IMR-90 (cell line): ENCODE results near the gene MYD88. TPM values are rescaled to one million over a fixed set of nuclear protein-coding genes. Genes with fewer than 3 reads are reported as not detected.
A peak's percentile ranks its signal among the peaks of the same experiment; 100 is the strongest.

ENCODE experiments used
- ATAC-seq: fragments of 200-7000 bp; cut with Tn5 transposase; 2 replicates; pipeline ENCODE4 v1.9.1; 2020; ENCODE audit warnings: low read depth, mild to moderate bottlenecking, moderate library complexity
- BruUV-seq: library from RNA; stranded (reverse); fragments of 400-500 nt; replicated peaks from 2 replicates; lab custom pipeline; 2021; lab: Mats Ljungman, UMichigan
- CTCF ChIA-PET: fragments of 300-600 bp; formaldehyde crosslinking; extraction: SDS; loops from one replicate; lab custom pipeline; 2021; ENCODE audit warnings: antibody characterized with exemption; lab: Yijun Ruan, JAX
- POLR2A ChIA-PET: fragments of 300-600 bp; sonication (Branson Sonifier 250); formaldehyde crosslinking; loops from one replicate; lab custom pipeline; 2022; ENCODE audit warnings: antibody characterized with exemption; ENCODE audit not compliant: unreplicated experiment; lab: Charles Lee
- DNase-seq: peaks from one replicate; pipeline ENCODE4 v3.0.0; 2013
- H2AFZ ChIP-seq: replicated peaks from 2 replicates; pipeline ENCODE3; 2013; ENCODE audit warnings: low read length, mild to moderate bottlenecking; ENCODE audit not compliant: poor library complexity
- H2AK5ac ChIP-seq: 2 replicates; pipeline ENCODE4 v1.6.1; 2013; ENCODE audit warnings: low read depth, low read length, inconsistent platforms
- H2AK9ac ChIP-seq: replicated peaks from 2 replicates; pipeline ENCODE3; 2013; ENCODE audit warnings: mild to moderate bottlenecking, low read depth, low read length, moderate library complexity; ENCODE audit not compliant: poor library complexity
- H2BK120ac ChIP-seq: 2 replicates; pipeline ENCODE4 v1.6.1; 2013; ENCODE audit warnings: low read depth, low read length, inconsistent platforms
- H2BK15ac ChIP-seq: 3 replicates; pipeline ENCODE4 v1.6.1; 2013; ENCODE audit warnings: low read depth, low read length, inconsistent platforms
- H2BK20ac ChIP-seq: 2 replicates; pipeline ENCODE4 v1.6.1; 2013; ENCODE audit warnings: low read depth, mild to moderate bottlenecking, inconsistent platforms, low read length, moderate library complexity
- H2BK5ac ChIP-seq: 2 replicates; pipeline ENCODE4 v1.6.1; 2013; ENCODE audit warnings: mild to moderate bottlenecking, low read depth, low read length, inconsistent platforms; ENCODE audit not compliant: poor library complexity, severe bottlenecking
- H3K14ac ChIP-seq: replicated peaks from 2 replicates; pipeline ENCODE4 v1.6.1; 2013; ENCODE audit warnings: low read depth, low read length, inconsistent platforms
- H3K18ac ChIP-seq: 2 replicates; pipeline ENCODE4 v1.6.1; 2013; ENCODE audit warnings: low read depth, low read length, control low read depth
- H3K23ac ChIP-seq: 2 replicates; pipeline ENCODE4 v1.6.1; 2013; ENCODE audit warnings: low read depth, low read length, inconsistent platforms
- H3K27ac ChIP-seq: 2 replicates; pipeline ENCODE4 v1.5.1; 2013; ENCODE audit warnings: mild to moderate bottlenecking, control low read depth, low read length; ENCODE audit not compliant: insufficient read depth
- H3K27me3 ChIP-seq: 2 replicates; pipeline ENCODE4 v1.6.1; 2013; ENCODE audit warnings: low read length; ENCODE audit not compliant: control insufficient read depth, insufficient read depth
- H3K36me3 ChIP-seq: 2 replicates; pipeline ENCODE4 v1.6.1; 2013; ENCODE audit warnings: low read length, mixed read lengths; ENCODE audit not compliant: control insufficient read depth, insufficient read depth
- H3K4ac ChIP-seq: 2 replicates; pipeline ENCODE4 v1.6.1; 2013; ENCODE audit warnings: low read depth, low read length, inconsistent platforms
- H3K4me1 ChIP-seq: 2 replicates; pipeline ENCODE4 v1.6.1; 2013; ENCODE audit warnings: low read length, mixed read lengths; ENCODE audit not compliant: control insufficient read depth, insufficient read depth
- H3K4me2 ChIP-seq: 2 replicates; pipeline ENCODE4 v1.6.1; 2013; ENCODE audit warnings: low read depth, mild to moderate bottlenecking, control low read depth, low read length, moderate library complexity
- H3K4me3 ChIP-seq: 2 replicates; pipeline ENCODE4 v1.5.1; 2013; ENCODE audit warnings: low read depth, mild to moderate bottlenecking, control low read depth, low read length, moderate library complexity; ENCODE audit not compliant: insufficient read depth
- H3K56ac ChIP-seq: 2 replicates; pipeline ENCODE4 v1.6.1; 2013; ENCODE audit warnings: low read length, inconsistent platforms; ENCODE audit not compliant: insufficient read depth; ENCODE audit errors: extremely low read depth
- H3K79me1 ChIP-seq, 2 experiments: 2 replicates each; pipeline ENCODE4 v1.6.1; 2013; ENCODE audit warnings: low read length in 2 of 2, inconsistent platforms in 1 of 2, low read depth in 1 of 2
- H3K9ac ChIP-seq: 2 replicates; pipeline ENCODE4 v1.6.1; 2013; ENCODE audit warnings: low read depth, low read length, control low read depth
- H3K9me1 ChIP-seq: 2 replicates; pipeline ENCODE4 v1.6.1; 2013; ENCODE audit warnings: low read length, inconsistent platforms; ENCODE audit not compliant: insufficient read depth
- H3K9me3 ChIP-seq: 2 replicates; pipeline ENCODE4 v1.6.1; 2013; ENCODE audit warnings: low read length; ENCODE audit not compliant: control insufficient read depth, insufficient read depth
- H4K20me1 ChIP-seq: 2 replicates; pipeline ENCODE4 v1.6.1; 2013; ENCODE audit warnings: low read length, inconsistent platforms; ENCODE audit not compliant: insufficient read depth
- H4K5ac ChIP-seq: 2 replicates; pipeline ENCODE4 v1.6.1; 2013; ENCODE audit warnings: mild to moderate bottlenecking, low read depth, low read length, control low read depth
- H4K8ac ChIP-seq, 2 experiments: 2 replicates each; pipeline ENCODE4 v1.6.1; 2013; ENCODE audit warnings: low read depth in 2 of 2, low read length in 2 of 2, control low read depth in 1 of 2, inconsistent platforms in 1 of 2
- H4K91ac ChIP-seq: 2 replicates; pipeline ENCODE4 v1.6.1; 2013; ENCODE audit warnings: low read depth, low read length, inconsistent platforms; ENCODE audit not compliant: insufficient read depth
- BHLHE40 ChIP-seq: fragments of 150-350 bp; IDR thresholded peaks from 2 replicates; pipeline ENCODE4 v1.6.1; 2016; ENCODE audit warnings: mild to moderate bottlenecking, low read depth, low read length
- FOS ChIP-seq: fragments of 150-350 bp; IDR thresholded peaks from 2 replicates; pipeline ENCODE4 v1.6.1; 2016; ENCODE audit warnings: low read depth, low read length
- MAFK ChIP-seq: IDR thresholded peaks from 2 replicates; pipeline ENCODE4 v1.6.1; 2012; ENCODE audit warnings: low read depth, low read length, improper control_type of control experiment
- MAZ ChIP-seq: IDR thresholded peaks from 2 replicates; pipeline ENCODE4 v1.6.1; 2012; ENCODE audit warnings: low read depth, mild to moderate bottlenecking, low read length, improper control_type of control experiment, moderate library complexity, borderline replicate concordance
- MXI1 ChIP-seq: IDR thresholded peaks from 2 replicates; pipeline ENCODE4 v1.6.1; 2012; ENCODE audit warnings: low read depth, mild to moderate bottlenecking, low read length, moderate library complexity, borderline replicate concordance
- NFE2L2 ChIP-seq: fragments of 150-350 bp; IDR thresholded peaks from 2 replicates; pipeline ENCODE4 v1.6.1; 2016; ENCODE audit warnings: low read depth, mild to moderate bottlenecking, low read length
- POLR2A ChIP-seq: IDR thresholded peaks from 2 replicates; pipeline ENCODE4 v1.6.1; 2012; ENCODE audit warnings: mild to moderate bottlenecking, low read depth, low read length
- RFX5 ChIP-seq: IDR thresholded peaks from 2 replicates; pipeline ENCODE4 v1.8.0; 2012; ENCODE audit warnings: low read depth, mild to moderate bottlenecking, low read length, moderate library complexity
- WGBS, 2 experiments: methylation state at CpG; one replicate each; pipeline versions ENCODE4 v1.1.5 to v1.1.7; 2013; ENCODE audit warnings: missing lambda C conversion rate in 2 of 2; ENCODE audit not compliant: insufficient read length in 1 of 2; ENCODE audit errors: extremely low coverage in 2 of 2; 5-methylcytosine and 5-hydroxymethylcytosine counted together
- dilution Hi-C: fragments of 300-500 bp; cut with HindIII; formaldehyde crosslinking; loops from one replicate; pipeline ENCODE4 v1.14.3; 2018; ENCODE audit warnings: low sequenced_read_pairs; ENCODE audit not compliant: unreplicated experiment
- in situ Hi-C: fragments of 300-500 bp; cut with MboI; formaldehyde crosslinking; loops from 3 replicates; pipeline ENCODE4 v1.14.3; 2019; ENCODE audit warnings: low sequenced_read_pairs, inconsistent platforms, mixed read lengths
- intact Hi-C: fragments of 100-400 bp; cut with micrococcal nuclease; formaldehyde crosslinking; loops from 2 replicates; pipeline ENCODE4 v1.10.0; 2022
- polyA plus RNA-seq, 3 experiments: library from polyadenylated mRNA; depleted of rRNA; stranded (reverse); fragments of >200 nt; gene quantifications; 2 replicates each; pipeline ENCODE4 v1.2.3, GENCODE V29; 2012; ENCODE audit warnings: low replicate concordance in 1 of 3
- total RNA-seq: library from RNA; depleted of rRNA; stranded (reverse); fragments of >200 nt; gene quantifications from 2 replicates; pipeline ENCODE4 v1.2.3, GENCODE V29; 2012
- TF ChIP-seq, protein P1 (sequence below): fragments of 150-350 bp; IDR thresholded peaks from 2 replicates; pipeline ENCODE4 v1.6.1; 2017; ENCODE audit warnings: mild to moderate bottlenecking, antibody characterized with exemption, low read length, low read depth
- TF ChIP-seq, protein P2 (sequence below): fragments of 150-350 bp; IDR thresholded peaks from 2 replicates; pipeline ENCODE4 v1.6.1; 2016; ENCODE audit warnings: low read depth, mild to moderate bottlenecking, low read length, moderate library complexity, borderline replicate concordance

The MYD88 gene
- total and polyA plus RNA-seq, 2 of the 4 experiments (the other 2 are of a cell fraction): 9.3 to 39.8 TPM

DNA sequence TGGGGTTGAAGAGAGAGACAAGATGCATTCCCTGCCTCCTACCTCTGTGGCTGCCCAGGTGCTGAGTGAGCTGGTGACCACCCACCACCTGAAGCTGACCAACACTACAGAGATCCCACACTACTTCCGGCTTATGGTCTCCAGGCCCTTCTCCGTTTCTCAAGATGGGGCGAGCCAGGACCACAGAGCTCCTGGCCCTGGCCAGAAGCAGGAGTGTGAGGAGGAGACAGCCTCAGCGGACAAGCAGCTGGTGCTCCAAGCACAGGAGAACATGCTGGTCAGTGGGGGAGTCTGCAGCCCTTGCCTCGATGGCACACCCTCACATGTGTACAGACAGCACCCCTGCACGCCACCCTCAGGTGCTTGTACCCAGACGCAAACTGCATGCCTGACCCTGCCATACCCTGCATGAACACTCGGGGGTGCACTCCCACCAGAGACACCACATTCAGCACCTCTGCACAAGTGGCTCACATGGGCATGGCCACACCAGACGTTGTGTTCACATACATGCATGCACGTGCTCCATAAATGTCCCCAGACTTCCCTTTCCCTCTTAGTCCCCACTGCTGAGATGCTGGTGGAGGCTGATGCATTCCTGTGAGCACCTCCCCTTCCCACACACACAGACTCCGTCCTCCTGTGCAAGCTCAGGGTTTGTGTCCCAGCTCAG is 20.6 kb upstream of the MYD88 start (continued):
- TF ChIP-seq MAFK: no peak

DNA sequence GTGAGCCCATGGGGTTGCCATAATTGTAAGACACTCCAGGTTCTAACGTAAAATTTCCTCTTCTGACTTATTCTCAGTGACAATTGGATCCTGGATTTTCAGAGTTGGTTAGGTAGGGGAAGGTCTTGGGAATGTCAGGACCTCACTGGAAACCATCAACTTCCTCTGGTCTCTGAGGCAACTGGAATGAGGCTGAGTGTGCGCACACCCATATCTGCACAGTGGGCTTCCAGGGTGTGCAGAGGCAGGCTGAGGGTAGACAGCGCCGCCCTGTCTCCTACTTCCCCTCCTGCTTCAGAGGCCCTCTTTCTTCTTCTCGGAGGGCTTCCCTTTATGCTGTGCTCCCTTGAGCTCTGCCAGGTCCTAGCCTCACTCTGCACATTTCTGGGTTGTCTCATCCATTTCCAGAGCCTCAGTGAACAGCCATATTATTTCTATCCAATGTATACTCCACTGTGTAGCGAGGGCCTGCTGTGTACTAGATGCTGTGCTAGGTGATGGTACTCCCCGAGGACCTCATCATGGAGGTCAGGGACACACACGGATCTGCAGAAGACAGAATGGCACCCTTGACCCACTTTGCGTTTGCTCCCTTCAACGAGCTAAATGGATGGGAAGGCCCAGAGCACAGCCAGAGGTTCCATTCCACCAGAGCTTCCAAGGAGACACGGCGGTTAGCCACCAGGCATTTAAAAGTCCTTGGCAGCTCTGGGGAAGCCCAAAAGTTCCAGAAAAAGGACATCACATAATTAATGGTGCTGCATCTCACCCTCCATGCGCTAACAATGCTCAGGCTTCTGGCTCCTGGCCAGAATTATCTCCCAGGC is 19.8 kb upstream of the MYD88 start:
- H3K56ac ChIP-seq: no peak overlapping the region
- H3K4me2 ChIP-seq: no peak overlapping the region
- 0 out of 2 replicates have a peak, but pooled peaks cover 3% of the 10 kb centered on the region for H3K9me1 ChIP-seq
- peaks cover 19% of the 10 kb centered on the region for H3K36me3 ChIP-seq
- H3K4ac ChIP-seq: no peak overlapping the region
- H3K9me3 ChIP-seq: no peaks in the 10 kb centered on the region
- H3K18ac ChIP-seq: no peak overlapping the region
- H4K91ac ChIP-seq: no peak overlapping the region
- H2BK120ac ChIP-seq: no peak overlapping the region
- no peak overlapping the region for H3K27ac ChIP-seq
- no peak overlapping the region for H3K9ac ChIP-seq
- peaks cover 6% of the 10 kb centered on the region; the same call in 1 of the 2 replicates for H3K27me3 ChIP-seq
- peak overlapping the region; percentile 61 for H2AFZ ChIP-seq
- no peaks in the 10 kb centered on the region for H4K20me1 ChIP-seq
- no peak overlapping the region for H4K8ac ChIP-seq
- no TSS peak for BruUV-seq
- in situ Hi-C loops (no loop called here), intact Hi-C loops (loop anchor here (1.0 to 2.0 kb wide), 3 partner anchors 180 to 362 kb away; partner anchors contain the start of gene XYLB), dilution Hi-C loops (no loop called here)
- H3K4me1 ChIP-seq: no peaks in the 10 kb centered on the region
- ChIA-PET CTCF (interaction anchor here (1.0 kb wide), 2 partner anchors 19 to 228 kb away, joined by 3 to 6 read pairs; partner anchors contain the start of genes ACAA1 and XYLB), POLR2A (no interaction called here)
- H3K4me3 ChIP-seq: no peak overlapping the region
- 89% methylated on average over 7 of the region's 13 CpGs; no CpG with 5 or more reads in 1 of the 2 experiments for WGBS, 2 experiments
- H2AK5ac ChIP-seq: no peak overlapping the region
- no peak overlapping the region for H2BK20ac ChIP-seq
- peak overlapping the region; percentile 50 for H2AK9ac ChIP-seq
- DNase-seq (no peak), ATAC-seq (no peak)
- no peak overlapping the region for H3K23ac ChIP-seq
- no peak overlapping the region for H2BK5ac ChIP-seq
- H3K79me1 ChIP-seq: no peaks in the 10 kb centered on the region
- H3K14ac ChIP-seq: no peak overlapping the region
- no peak overlapping the region for H4K5ac ChIP-seq
- H2BK15ac ChIP-seq: no peak overlapping the region
- no peak for TF ChIP-seq NFE2L2
- TF ChIP-seq MAFK: no peak
- TF ChIP-seq, protein P1, sequence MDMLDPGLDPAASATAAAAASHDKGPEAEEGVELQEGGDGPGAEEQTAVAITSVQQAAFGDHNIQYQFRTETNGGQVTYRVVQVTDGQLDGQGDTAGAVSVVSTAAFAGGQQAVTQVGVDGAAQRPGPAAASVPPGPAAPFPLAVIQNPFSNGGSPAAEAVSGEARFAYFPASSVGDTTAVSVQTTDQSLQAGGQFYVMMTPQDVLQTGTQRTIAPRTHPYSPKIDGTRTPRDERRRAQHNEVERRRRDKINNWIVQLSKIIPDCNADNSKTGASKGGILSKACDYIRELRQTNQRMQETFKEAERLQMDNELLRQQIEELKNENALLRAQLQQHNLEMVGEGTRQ: no peak
- no peak for TF ChIP-seq POLR2A
- TF ChIP-seq, protein P2, sequence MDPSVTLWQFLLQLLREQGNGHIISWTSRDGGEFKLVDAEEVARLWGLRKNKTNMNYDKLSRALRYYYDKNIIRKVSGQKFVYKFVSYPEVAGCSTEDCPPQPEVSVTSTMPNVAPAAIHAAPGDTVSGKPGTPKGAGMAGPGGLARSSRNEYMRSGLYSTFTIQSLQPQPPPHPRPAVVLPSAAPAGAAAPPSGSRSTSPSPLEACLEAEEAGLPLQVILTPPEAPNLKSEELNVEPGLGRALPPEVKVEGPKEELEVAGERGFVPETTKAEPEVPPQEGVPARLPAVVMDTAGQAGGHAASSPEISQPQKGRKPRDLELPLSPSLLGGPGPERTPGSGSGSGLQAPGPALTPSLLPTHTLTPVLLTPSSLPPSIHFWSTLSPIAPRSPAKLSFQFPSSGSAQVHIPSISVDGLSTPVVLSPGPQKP: no peak
- no peak for TF ChIP-seq FOS
- TF ChIP-seq RFX5: no peak
- TF ChIP-seq MXI1: no peak
- TF ChIP-seq BHLHE40: no peak
- no peak for TF ChIP-seq MAZ
